22Rv1 (cell line): Measurements from ENCODE around the gene EIF6.
"Not testable (repeated sequence)": the region's sequence is repeated elsewhere in the genome, so short reads cannot be mapped to it uniquely, and the experiment has no call there.

Experiments
- H3K27ac ChIP-seq: fragments of 450-650 bp; 2 replicates; pipeline ENCODE4 v1.5.1; 2017
- ZFX ChIP-seq: fragments of 450-650 bp; IDR thresholded peaks from 2 replicates; pipeline ENCODE4 v1.6.1; 2017; ENCODE audit warnings: antibody characterized with exemption, borderline replicate concordance
- TF ChIP-seq, protein P1 (sequence below): fragments of 450-650 bp; IDR thresholded peaks from 2 replicates; pipeline ENCODE4 v1.5.1; 2017; ENCODE audit warnings: mild to moderate bottlenecking

Gene EIF6

DNA sequence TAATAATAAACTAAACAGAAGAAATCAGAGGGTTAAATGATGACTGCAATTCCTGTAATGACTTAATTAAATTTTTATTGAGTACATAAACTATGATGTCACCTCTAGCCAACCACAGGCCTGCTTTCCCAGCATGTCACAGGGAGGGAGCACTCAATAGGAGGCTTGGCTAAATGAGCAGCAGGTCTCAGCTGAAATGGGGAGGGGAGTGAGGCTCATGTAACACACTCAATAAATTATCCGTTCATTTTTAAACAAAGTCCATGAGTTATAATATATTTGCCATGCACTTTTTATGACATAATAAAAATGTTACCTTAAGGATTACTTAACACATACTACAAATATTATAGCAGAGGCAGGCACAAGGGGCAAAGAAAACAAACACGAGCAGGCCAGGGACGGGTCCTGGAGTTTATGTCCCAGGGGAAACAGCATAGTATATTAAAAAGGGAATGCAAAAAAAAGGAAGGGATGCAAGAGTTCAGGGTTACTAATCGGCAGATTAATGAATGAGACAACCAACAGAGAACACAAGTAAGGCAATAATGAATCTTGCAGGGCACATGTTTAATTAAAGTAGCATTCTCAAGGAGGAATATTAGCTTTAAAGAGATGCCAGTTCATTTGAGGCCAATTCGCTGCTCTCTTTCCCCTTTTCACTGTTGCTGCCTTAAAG, 34.8 kb upstream of the EIF6 start:
- H3K27ac ChIP-seq, result peak overlapping the region; percentile 74

GRCh38 chr20:35318502-35319157, 34.1 kb upstream of the EIF6 start:
- TF ChIP-seq, protein P1, sequence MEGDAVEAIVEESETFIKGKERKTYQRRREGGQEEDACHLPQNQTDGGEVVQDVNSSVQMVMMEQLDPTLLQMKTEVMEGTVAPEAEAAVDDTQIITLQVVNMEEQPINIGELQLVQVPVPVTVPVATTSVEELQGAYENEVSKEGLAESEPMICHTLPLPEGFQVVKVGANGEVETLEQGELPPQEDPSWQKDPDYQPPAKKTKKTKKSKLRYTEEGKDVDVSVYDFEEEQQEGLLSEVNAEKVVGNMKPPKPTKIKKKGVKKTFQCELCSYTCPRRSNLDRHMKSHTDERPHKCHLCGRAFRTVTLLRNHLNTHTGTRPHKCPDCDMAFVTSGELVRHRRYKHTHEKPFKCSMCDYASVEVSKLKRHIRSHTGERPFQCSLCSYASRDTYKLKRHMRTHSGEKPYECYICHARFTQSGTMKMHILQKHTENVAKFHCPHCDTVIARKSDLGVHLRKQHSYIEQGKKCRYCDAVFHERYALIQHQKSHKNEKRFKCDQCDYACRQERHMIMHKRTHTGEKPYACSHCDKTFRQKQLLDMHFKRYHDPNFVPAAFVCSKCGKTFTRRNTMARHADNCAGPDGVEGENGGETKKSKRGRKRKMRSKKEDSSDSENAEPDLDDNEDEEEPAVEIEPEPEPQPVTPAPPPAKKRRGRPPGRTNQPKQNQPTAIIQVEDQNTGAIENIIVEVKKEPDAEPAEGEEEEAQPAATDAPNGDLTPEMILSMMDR, result no peak
- TF ChIP-seq ZFX, result no peak
- peak overlapping the region; percentile 74 for H3K27ac ChIP-seq

More for the DNA sequence above, 34.8 kb upstream of the EIF6 start:
- no peak for TF ChIP-seq ZFX
- TF ChIP-seq, protein P1, result no peak

DNA sequence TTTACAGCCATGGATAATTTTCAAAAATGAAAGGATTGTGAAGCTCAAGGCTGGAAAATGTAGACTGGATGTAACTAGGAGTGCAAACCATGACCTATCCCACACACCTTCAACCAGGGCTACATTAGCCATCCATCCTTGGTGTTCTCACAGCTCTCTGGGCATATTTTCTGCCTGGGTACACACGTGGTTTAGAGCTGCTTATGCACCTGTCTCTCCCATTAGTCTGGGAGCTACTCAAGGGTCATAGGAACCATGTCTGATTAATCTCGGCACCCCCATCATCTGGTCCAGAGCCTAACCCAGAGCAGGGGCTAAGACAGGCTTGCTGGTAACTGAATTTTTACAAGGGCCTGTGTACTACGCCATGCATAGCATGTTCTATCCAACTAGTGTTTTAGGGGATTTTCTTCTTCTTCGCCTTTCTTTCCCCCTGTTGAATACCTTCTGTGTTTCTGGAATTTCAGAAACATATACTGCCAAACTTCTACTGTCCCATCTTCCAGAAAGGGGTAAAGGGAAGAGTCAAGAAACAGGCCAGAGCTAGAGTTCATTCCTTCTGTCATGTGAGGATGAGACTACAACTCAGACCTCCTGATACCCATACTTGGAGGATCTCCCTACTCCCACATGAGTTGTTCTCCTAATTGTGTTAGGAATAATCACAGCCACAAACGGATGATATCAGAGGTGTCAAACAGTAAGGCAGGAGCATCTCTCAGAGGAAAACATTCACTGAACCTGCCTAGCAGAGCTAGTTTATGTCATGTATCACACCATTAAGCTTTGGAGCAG, 33.0 kb upstream of the EIF6 start:
- TF ChIP-seq ZFX, result no peak
- H3K27ac ChIP-seq, result peak overlapping the region; percentile 74

GRCh38 chr20:35316086-35316485, 31.5 kb upstream of the EIF6 start:
- TF ChIP-seq, protein P1, result no peak
- no peak for TF ChIP-seq ZFX
- H3K27ac ChIP-seq, result no peak overlapping the region

DNA sequence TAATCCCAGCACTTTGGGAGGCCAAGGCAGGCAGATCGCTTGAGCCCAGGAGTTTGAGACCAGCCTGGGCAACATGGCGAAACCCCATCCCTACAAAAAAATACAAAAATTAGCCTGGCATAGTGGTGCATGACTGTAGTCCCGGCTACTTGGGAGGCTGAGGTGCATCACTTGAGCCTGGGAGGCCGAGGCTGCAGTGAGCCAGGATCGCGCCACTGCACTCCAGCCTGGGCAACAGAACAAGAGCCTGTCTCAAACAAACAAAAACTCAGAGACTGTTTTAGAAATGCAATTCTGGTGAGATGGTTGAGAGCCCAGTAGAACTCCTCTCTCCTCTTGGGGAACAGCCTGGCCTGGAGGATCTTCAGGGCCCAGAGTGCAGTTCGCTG, 31.1 kb upstream of the EIF6 start:
- H3K27ac ChIP-seq, result not testable (repeated sequence)

- H3K27ac ChIP-seq, result no peak overlapping the region
- no peak for TF ChIP-seq ZFX
- TF ChIP-seq, protein P1, result no peak
These were observed 30.5 kb upstream of the EIF6 start for GRCh38 chr20:35314816-35315631.

DNA sequence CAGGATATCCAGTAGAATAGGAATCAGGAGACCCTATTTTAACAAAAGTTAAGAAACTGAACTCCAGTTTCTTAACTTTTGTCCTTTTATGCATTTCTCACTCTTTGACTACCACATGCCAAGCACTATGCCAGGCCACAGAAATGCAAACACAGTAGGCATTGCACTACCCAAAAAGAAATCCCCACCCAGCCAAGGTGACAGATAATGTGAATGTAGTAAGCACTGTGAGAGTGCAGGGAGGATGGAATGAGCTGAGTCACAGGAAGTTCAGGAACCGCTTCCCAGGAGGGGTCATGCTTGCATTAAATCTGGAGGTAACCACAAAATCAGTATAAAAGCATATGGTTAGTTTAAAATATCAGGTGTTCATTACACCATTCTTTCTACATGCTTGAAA, 27.7 kb upstream of the EIF6 start:
- no peak for TF ChIP-seq ZFX
- TF ChIP-seq, protein P1, result no peak
- H3K27ac ChIP-seq, result no peak overlapping the region
